HG02885 (cell line): ENCODE measurements around the gene TELO2.
"Not testable (repeated sequence)": the region's sequence is repeated elsewhere in the genome, so short reads cannot be mapped to it uniquely, and the experiment has no call there.

Experiments used
- ATAC-seq: cut with Tn5 transposase; IDR thresholded peaks from one replicate; pipeline ENCODE4 v1.9.1; 2021; ENCODE audit warnings: mild to moderate bottlenecking; ENCODE audit not compliant: unreplicated experiment, poor library complexity

TELO2 gene

GRCh38 chr16:1474796-1475551 lies 18.2 kb upstream of the TELO2 start, which contains the start of gene CLCN7:
CLCN7 (minus strand) TSS chr16:1475028; CDS start chr16:1474974, 54 bp downstream.
- ATAC-seq: peak; percentile 87

- no peak for ATAC-seq
These were observed 17.5 kb upstream of the TELO2 start for GRCh38 chr16:1475552-1476114.

- no peak for ATAC-seq
These were observed 16.1 kb upstream of the TELO2 start for GRCh38 chr16:1477033-1477432.

GRCh38 chr16:1478937-1479336 lies 14.2 kb upstream of the TELO2 start:
- ATAC-seq: not testable (repeated sequence)

GRCh38 chr16:1481906-1482835 lies 11.0 kb upstream of the TELO2 start:
- no peak for ATAC-seq

- no peak for ATAC-seq
These were observed 7.2 kb upstream of the TELO2 start for GRCh38 chr16:1485847-1486496.

GRCh38 chr16:1486551-1487390 lies 6.4 kb upstream of the TELO2 start:
- ATAC-seq: no peak

- ATAC-seq: no peak
These were observed 5.6 kb upstream of the TELO2 start for GRCh38 chr16:1487395-1488053.

- no peak for ATAC-seq
These were observed 5.0 kb upstream of the TELO2 start for GRCh38 chr16:1488054-1488601.

GRCh38 chr16:1488619-1489018 lies 4.5 kb upstream of the TELO2 start, which contains the start of gene PTX4:
PTX4 (minus strand) TSS chr16:1488944; CDS start chr16:1488909, 35 bp downstream.
- ATAC-seq: no peak

- no peak for ATAC-seq
These were observed 4.1 kb upstream of the TELO2 start for GRCh38 chr16:1489077-1489476.

GRCh38 chr16:1491327-1491726 lies 1.8 kb upstream of the TELO2 start:
- ATAC-seq: no peak

- no peak for ATAC-seq
These were observed 858 bp upstream of the TELO2 start for GRCh38 chr16:1492082-1492922.

- ATAC-seq: peak; percentile 10
These were observed 560 bp downstream of the TELO2 start for GRCh38 chr16:1493746-1494094.

- no peak for ATAC-seq
These were observed 1.0 kb downstream of the TELO2 start for GRCh38 chr16:1494129-1494640.

GRCh38 chr16:1494711-1495110 lies 1.6 kb downstream of the TELO2 start:
- no peak for ATAC-seq

GRCh38 chr16:1495211-1495888 lies 2.2 kb downstream of the TELO2 start:
- ATAC-seq: no peak
